Sigmoid colon (tissue), 7 donors: Measurements from ENCODE around the gene IREB2. TPM values are rescaled to one million over a fixed set of nuclear protein-coding genes. Genes with fewer than 3 reads are reported as not detected.
"Not testable (repeated sequence)": the region's sequence is repeated elsewhere in the genome, so short reads cannot be mapped to it uniquely, and the experiment has no call there.

Experiments used
- DNase-seq: peaks from one replicate; pipeline ENCODE4 v3.0.0-alpha.2; 2019
- H3K27ac ChIP-seq, 4 donors: fragments of 200-600 bp; sonication (generic); one replicate each; pipeline ENCODE4 v1.5.1; 2016 to 2019; ENCODE audit warnings: mild to moderate bottlenecking in 1 of 4
- H3K27me3 ChIP-seq, 3 donors: fragments of 200-600 bp; sonication (generic); one replicate each; pipeline ENCODE4 v1.5.1; 2019; ENCODE audit warnings: mild to moderate bottlenecking in 1 of 3
- H3K36me3 ChIP-seq, 4 donors: fragments of 200-600 bp; sonication (generic); one replicate each; pipeline ENCODE4 v1.5.1; 2016 to 2019
- H3K4me1 ChIP-seq, 4 donors: fragments of 200-600 bp; sonication (generic); one replicate each; pipeline ENCODE4 v1.5.1; 2017 to 2019
- H3K4me3 ChIP-seq, 4 donors: fragments of 200-600 bp; sonication (generic); one replicate each; pipeline ENCODE4 v1.5.1; 2017 to 2019; ENCODE audit warnings: mild to moderate bottlenecking in 2 of 4, moderate library complexity in 1 of 4
- H3K9me3 ChIP-seq, 4 donors: fragments of 200-600 bp in 3 of 4; sonication (generic) in 3 of 4; one replicate each; pipeline versions ENCODE4 v1.5.1 to v1.6.1; 2013 to 2019
- CTCF ChIP-seq, 4 experiments: fragments of 450-650 bp in 3 of 4; fragments of 200-600 bp in 1 of 4; IDR thresholded peaks; one replicate each; pipeline ENCODE4 v1.5.1; 2016 to 2019; ENCODE audit warnings: antibody characterized with exemption in 4 of 4, mild to moderate bottlenecking in 3 of 4, moderate library complexity in 2 of 4
- EP300 ChIP-seq, 4 donors: sonication (generic); formaldehyde crosslinking; IDR thresholded peaks; one replicate each; pipeline ENCODE4 v1.6.1; 2017; ENCODE audit warnings: antibody characterized with exemption in 4 of 4
- POLR2A ChIP-seq, 2 donors: fragments of 450-650 bp; IDR thresholded peaks; one replicate each; pipeline ENCODE4 v1.6.1; 2016; ENCODE audit warnings: antibody characterized with exemption in 2 of 2, mild to moderate bottlenecking in 2 of 2, moderate library complexity in 2 of 2
- POLR2AphosphoS5 ChIP-seq, 4 donors: sonication (generic); formaldehyde crosslinking; IDR thresholded peaks; one replicate each; pipeline ENCODE4 v1.6.1; 2017; ENCODE audit warnings: antibody characterized with exemption in 4 of 4
- WGBS, 2 donors: extraction: QIAGEN DNeasy Blood & Tissue Kit; methylation state at CpG; one replicate each; pipeline ENCODE4 v1.1.7; 2013; 5-methylcytosine and 5-hydroxymethylcytosine counted together
- intact Hi-C: fragments of 100-400 bp; cut with DNase I; formaldehyde crosslinking; loops from one replicate; pipeline ENCODE4 v1.15.1; 2023
- polyA plus RNA-seq, 3 donors: library from polyadenylated mRNA; stranded (reverse); fragments of 200-250 nt; gene quantifications; one replicate each; pipeline ENCODE4 v1.2.3, GENCODE V29; 2013
- total RNA-seq, 4 donors: library from RNA; depleted of rRNA; stranded (reverse); fragments of >200 nt; gene quantifications; one replicate each; pipeline ENCODE4 v1.1.0, GENCODE V29; 2016
- donor health status: healthy with polysubstance abuse.
- donor health status: Bipolar disorder and iron deficiency.
- donor health status: healthy.

IREB2 gene
- total and polyA plus RNA-seq, 7 donors: 12.6 to 42.1 (median 28.4) TPM

- intact Hi-C loops: no loop called here
- Histone ChIP-seq H3K9me3 (no peaks in the 10 kb centered on the region), H3K36me3 (peaks cover 0 to 14% (median 4%) of the 10 kb centered on the region in 4 donors), H3K27me3 (no peaks in the 10 kb centered on the region), H3K4me1 (peaks cover 0 to 29% (median 16%) of the 10 kb centered on the region in 4 donors), H3K27ac (no peak overlapping the region), H3K4me3 (no peak overlapping the region)
- TF ChIP-seq POLR2AphosphoS5 (IDR thresholded peaks at IDR 0.05) (no peak), CTCF (IDR thresholded peaks at IDR 0.05) (no peak), POLR2A (IDR thresholded peaks at IDR 0.05) (no peak), EP300 (IDR thresholded peaks at IDR 0.05) (no peak)
- no peak for DNase-seq
- 85 to 92% methylated on average over 1 of the region's 1 CpG for WGBS, 2 donors
These were observed 100.3 kb downstream of the IREB2 start for GRCh38 chr15:78538358-78538757.

GRCh38 chr15:78539464-78540140 lies 101.6 kb downstream of the IREB2 start:
- H3K4me3 ChIP-seq: peak overlapping the region; percentile 73 to 88 (median 78)
- not testable (repeated sequence) for H3K9me3 ChIP-seq, H3K27me3 ChIP-seq, DNase-seq
- WGBS, 2 donors: 66 to 76% methylated on average over 18 of the region's 18 CpGs
- intact Hi-C loops: loop anchor here (2.0 kb wide), 2 partner anchors 25 to 33 kb away; partner anchors contain the start of genes CHRNA5 and HYKK
- peak overlapping the region; percentile 94 to 97 (median 96) for H3K27ac ChIP-seq
- H3K4me1 ChIP-seq: peaks cover 0 to 29% (median 16%) of the 10 kb centered on the region in 4 donors
- peaks cover 0 to 27% (median 7%) of the 10 kb centered on the region in 4 donors for H3K36me3 ChIP-seq

- Histone ChIP-seq H3K9me3 (no peaks in the 10 kb centered on the region), H3K4me3 (peak within 1 kb of the TSS; percentile 73 to 88 (median 78)), H3K36me3 (peaks cover 1 to 34% (median 12%) of the 10 kb centered on the region in 4 donors), H3K4me1 (peaks cover 0 to 29% (median 16%) of the 10 kb centered on the region in 4 donors), H3K27me3 (no peaks in the 10 kb centered on the region), H3K27ac (peak within 1 kb of the TSS; percentile 94 to 97 (median 96))
- WGBS, 2 donors: 0% methylated on average over 56 of the region's 56 CpGs
- peak; percentile 75 to 90 for TF ChIP-seq POLR2A (IDR thresholded peaks at IDR 0.05)
- TF ChIP-seq EP300 (IDR thresholded peaks at IDR 0.05): no peak
- peak; percentile 80 to 93 (median 92) for TF ChIP-seq POLR2AphosphoS5 (IDR thresholded peaks at IDR 0.05)
- peak in 2 of 4 experiments; percentile 33 to 44 for TF ChIP-seq CTCF (IDR thresholded peaks at IDR 0.05)
- intact Hi-C loops: loop anchor here (2.0 kb wide), 2 partner anchors 24 to 34 kb away; partner anchors contain the start of genes CHRNA5 and HYKK
- peak; percentile 96 for DNase-seq
These were observed 102.3 kb downstream of the IREB2 start, which contains the start of gene PSMA4 for GRCh38 chr15:78540141-78540870. PSMA4 (plus strand) TSS chr15:78540444; CDS start chr15:78541928, 1,484 bp downstream.

GRCh38 chr15:78540871-78541743 lies 103.1 kb downstream of the IREB2 start:
- intact Hi-C loops: loop anchor here (2.0 kb wide), 2 partner anchors 24 to 34 kb away; partner anchors contain the start of genes CHRNA5 and HYKK
- no peaks in the 10 kb centered on the region for H3K27me3 ChIP-seq
- DNase-seq: no peak
- H3K9me3 ChIP-seq: no peaks in the 10 kb centered on the region
- peaks cover 9 to 42% (median 20%) of the 10 kb centered on the region in 4 donors for H3K36me3 ChIP-seq
- peak overlapping the region; percentile 73 to 88 (median 78) for H3K4me3 ChIP-seq
- 1 to 3% methylated on average over 17 of the region's 17 CpGs for WGBS, 2 donors
- peak overlapping the region; percentile 94 to 97 (median 96) for H3K27ac ChIP-seq
- H3K4me1 ChIP-seq: peaks cover 0 to 29% (median 16%) of the 10 kb centered on the region in 4 donors
- TF ChIP-seq POLR2A (IDR thresholded peaks at IDR 0.05) (no peak), POLR2AphosphoS5 (IDR thresholded peaks at IDR 0.05) (no peak), EP300 (IDR thresholded peaks at IDR 0.05) (no peak), CTCF (IDR thresholded peaks at IDR 0.05) (no peak)
